ENCODE data around the gene DSCAM. TPM values are rescaled to one million over a fixed set of nuclear protein-coding genes. Genes with fewer than 3 reads are reported as not detected.

DSCAM gene
- total RNA-seq, 4 donors from 2014 or later = not detected

- 92% methylated on average over 2 of the region's 3 CpGs for WGBS, 2 donors (ENCODE audit: low coverage in 1 of 2)
- TF ChIP-seq POLR2AphosphoS5 (IDR thresholded peaks at IDR 0.05) (no peak), EP300 (IDR thresholded peaks at IDR 0.05) (no peak), CTCF (IDR thresholded peaks at IDR 0.05) (no peak)
- H3K27me3 ChIP-seq = peaks cover 4% of the 10 kb centered on the region
- H3K36me3 ChIP-seq = no peaks in the 10 kb centered on the region
- ATAC-seq = no peak
- peaks cover 0 to 10% (median 0%) of the 10 kb centered on the region in 3 donors for H3K4me1 ChIP-seq
- H3K9me3 ChIP-seq = no peaks in the 10 kb centered on the region
- no peak overlapping the region for H3K27ac ChIP-seq
- H3K4me3 ChIP-seq = no peak overlapping the region
These were observed 161.8 kb downstream of the DSCAM start for GRCh38 chr21:40685141-40685540.

- TF ChIP-seq POLR2AphosphoS5 (IDR thresholded peaks at IDR 0.05) (no peak), CTCF (IDR thresholded peaks at IDR 0.05) (no peak), POLR2A (IDR thresholded peaks at IDR 0.05) (no peak), EP300 (IDR thresholded peaks at IDR 0.05) (no peak)
- Histone ChIP-seq H3K27me3 (peaks cover 4% of the 10 kb centered on the region), H3K4me1 (peaks cover 0 to 6% (median 0%) of the 10 kb centered on the region in 3 donors), H3K9me3 (no peaks in the 10 kb centered on the region), H3K4me3 (no peak overlapping the region), H3K36me3 (no peaks in the 10 kb centered on the region), H3K27ac (no peak overlapping the region)
- no peak for ATAC-seq
- 78 to 79% methylated on average over 2 of the region's 2 CpGs for WGBS, 2 donors (ENCODE audit: low coverage in 1 of 2)
These were observed 162.2 kb downstream of the DSCAM start for GRCh38 chr21:40684726-40685125.

GRCh38 chr21:40683349-40683748 is 163.6 kb downstream of the DSCAM start:
- 59% methylated on average over 5 of the region's 5 CpGs; no CpG with 5 or more reads in 1 of the 2 donors for WGBS, 2 donors (ENCODE audit: low coverage in 1 of 2)
- Histone ChIP-seq H3K27ac (no peak overlapping the region), H3K9me3 (no peaks in the 10 kb centered on the region), H3K36me3 (no peaks in the 10 kb centered on the region), H3K27me3 (peaks cover 4% of the 10 kb centered on the region), H3K4me1 (no peaks in the 10 kb centered on the region), H3K4me3 (no peak overlapping the region)
- no peak for TF ChIP-seq POLR2AphosphoS5 (IDR thresholded peaks at IDR 0.05)
- no peak for TF ChIP-seq POLR2A (IDR thresholded peaks at IDR 0.05)
- TF ChIP-seq CTCF (IDR thresholded peaks at IDR 0.05) = no peak
- no peak for TF ChIP-seq EP300 (IDR thresholded peaks at IDR 0.05)
- no peak for ATAC-seq

GRCh38 chr21:40681164-40681859 is 165.6 kb downstream of the DSCAM start:
- TF ChIP-seq CTCF (IDR thresholded peaks at IDR 0.05) (no peak), POLR2AphosphoS5 (IDR thresholded peaks at IDR 0.05) (no peak), EP300 (IDR thresholded peaks at IDR 0.05) (no peak)
- no peak for ATAC-seq
- Histone ChIP-seq H3K27me3 (peaks cover 4% of the 10 kb centered on the region), H3K4me1 (no peaks in the 10 kb centered on the region), H3K27ac (no peak overlapping the region), H3K4me3 (no peak overlapping the region), H3K36me3 (no peaks in the 10 kb centered on the region), H3K9me3 (no peaks in the 10 kb centered on the region)
- 66 to 100% methylated on average over 1 to 6 of the region's 9 CpGs for WGBS, 2 donors (ENCODE audit: low coverage in 1 of 2)

- no peak overlapping the region for H3K27ac ChIP-seq
- H3K36me3 ChIP-seq = no peaks in the 10 kb centered on the region
- no peak overlapping the region for H3K4me3 ChIP-seq
- peaks cover 4% of the 10 kb centered on the region for H3K27me3 ChIP-seq
- TF ChIP-seq POLR2A (IDR thresholded peaks at IDR 0.05) (no peak), CTCF (IDR thresholded peaks at IDR 0.05) (no peak), EP300 (IDR thresholded peaks at IDR 0.05) (no peak), POLR2AphosphoS5 (IDR thresholded peaks at IDR 0.05) (no peak)
- ATAC-seq = no peak
- H3K4me1 ChIP-seq = no peaks in the 10 kb centered on the region
- no peaks in the 10 kb centered on the region for H3K9me3 ChIP-seq
- 100% methylated on average over 1 of the region's 1 CpG for WGBS, 2 donors (ENCODE audit: low coverage in 1 of 2)
These were observed 166.6 kb downstream of the DSCAM start for GRCh38 chr21:40680311-40680710.

Measured in gastroesophageal sphincter (tissue), 4 donors.